ENCODE results near the gene GPR63.
A peak's percentile ranks its signal among the peaks of the same experiment; 100 is the strongest.

GPR63 gene

GRCh38 chr6:96856856-96857255 is 19.6 kb upstream of the GPR63 start:
- Histone ChIP-seq H3K4me3 (ENCODE audit: low read depth in 1 of 2, low read length in 2 of 2) (no peak overlapping the region), H3K27ac (ENCODE audit: low read depth, low read length) (no peak overlapping the region), H3K36me3 (ENCODE audit: insufficient read depth, low read length) (no peaks in the 10 kb centered on the region), H3K27me3 (ENCODE audit: control insufficient read depth in 1 of 2, insufficient read depth in 2 of 2, low read length in 2 of 2) (no peaks in the 10 kb centered on the region), H3K9me3 (ENCODE audit: low read length) (no peaks in the 10 kb centered on the region), H3K4me1 (ENCODE audit: insufficient read depth, low read length) (no peaks in the 10 kb centered on the region), H3K9ac (ENCODE audit: low read length) (no peak overlapping the region)

- no peaks in the 10 kb centered on the region for H3K4me1 ChIP-seq (ENCODE audit: insufficient read depth, low read length)
- no peak overlapping the region for H3K9ac ChIP-seq (ENCODE audit: low read length)
- H3K9me3 ChIP-seq (ENCODE audit: low read length), result no peaks in the 10 kb centered on the region
- H3K27me3 ChIP-seq (ENCODE audit: control insufficient read depth in 1 of 2, insufficient read depth in 2 of 2, low read length in 2 of 2), result no peaks in the 10 kb centered on the region
- no peak overlapping the region for H3K27ac ChIP-seq (ENCODE audit: low read depth, low read length)
- H3K36me3 ChIP-seq (ENCODE audit: insufficient read depth, low read length), result no peaks in the 10 kb centered on the region
- H3K4me3 ChIP-seq (ENCODE audit: low read depth in 1 of 2, low read length in 2 of 2), result no peak overlapping the region
Observed at GRCh38 chr6:96853083-96853482, 15.8 kb upstream of the GPR63 start.

- Histone ChIP-seq H3K9ac (ENCODE audit: low read length) (no peak overlapping the region), H3K27me3 (ENCODE audit: control insufficient read depth in 1 of 2, insufficient read depth in 2 of 2, low read length in 2 of 2) (no peaks in the 10 kb centered on the region), H3K36me3 (ENCODE audit: insufficient read depth, low read length) (no peaks in the 10 kb centered on the region), H3K9me3 (ENCODE audit: low read length) (peaks cover under 1% of the 10 kb centered on the region), H3K4me3 (ENCODE audit: low read depth in 1 of 2, low read length in 2 of 2) (no peak overlapping the region), H3K4me1 (ENCODE audit: insufficient read depth, low read length) (no peaks in the 10 kb centered on the region), H3K27ac (ENCODE audit: low read depth, low read length) (no peak overlapping the region)
Observed at GRCh38 chr6:96852605-96853004, 15.3 kb upstream of the GPR63 start.

GRCh38 chr6:96851858-96852257 is 14.6 kb upstream of the GPR63 start:
- Histone ChIP-seq H3K4me3 (ENCODE audit: low read depth in 1 of 2, low read length in 2 of 2) (no peak overlapping the region), H3K9ac (ENCODE audit: low read length) (no peak overlapping the region), H3K9me3 (ENCODE audit: low read length) (peaks cover 8% of the 10 kb centered on the region), H3K36me3 (ENCODE audit: insufficient read depth, low read length) (no peaks in the 10 kb centered on the region), H3K27me3 (ENCODE audit: control insufficient read depth in 1 of 2, insufficient read depth in 2 of 2, low read length in 2 of 2) (no peaks in the 10 kb centered on the region), H3K4me1 (ENCODE audit: insufficient read depth, low read length) (no peaks in the 10 kb centered on the region), H3K27ac (ENCODE audit: low read depth, low read length) (no peak overlapping the region)

GRCh38 chr6:96849615-96850014 is 12.3 kb upstream of the GPR63 start:
- Histone ChIP-seq H3K4me3 (ENCODE audit: low read depth in 1 of 2, low read length in 2 of 2) (no peak overlapping the region), H3K4me1 (ENCODE audit: insufficient read depth, low read length) (no peaks in the 10 kb centered on the region), H3K27me3 (ENCODE audit: control insufficient read depth in 1 of 2, insufficient read depth in 2 of 2, low read length in 2 of 2) (no peaks in the 10 kb centered on the region), H3K9ac (ENCODE audit: low read length) (no peak overlapping the region), H3K36me3 (ENCODE audit: insufficient read depth, low read length) (no peaks in the 10 kb centered on the region), H3K27ac (ENCODE audit: low read depth, low read length) (no peak overlapping the region), H3K9me3 (ENCODE audit: low read length) (peaks cover 8% of the 10 kb centered on the region)

GRCh38 chr6:96844530-96844929 is 7.3 kb upstream of the GPR63 start:
- no peak overlapping the region for H3K9ac ChIP-seq (ENCODE audit: low read length)

GRCh38 chr6:96841345-96841744 is 4.1 kb upstream of the GPR63 start:
- no peaks in the 10 kb centered on the region for H3K36me3 ChIP-seq (ENCODE audit: insufficient read depth, low read length)
- H3K27me3 ChIP-seq (ENCODE audit: control insufficient read depth in 1 of 2, insufficient read depth in 2 of 2, low read length in 2 of 2), result no peaks in the 10 kb centered on the region
- no peaks in the 10 kb centered on the region for H3K9me3 ChIP-seq (ENCODE audit: low read length)
- no peak overlapping the region for H3K27ac ChIP-seq (ENCODE audit: low read depth, low read length)
- H3K9ac ChIP-seq (ENCODE audit: low read length), result no peak overlapping the region
- H3K4me1 ChIP-seq (ENCODE audit: insufficient read depth, low read length), result peaks cover 8% of the 10 kb centered on the region
- H3K4me3 ChIP-seq (ENCODE audit: low read depth in 1 of 2, low read length in 2 of 2), result no peak overlapping the region

More at GRCh38 chr6:96844530-96844929, 7.3 kb upstream of the GPR63 start:
- Histone ChIP-seq H3K27ac (ENCODE audit: low read depth, low read length) (no peak overlapping the region), H3K27me3 (ENCODE audit: control insufficient read depth in 1 of 2, insufficient read depth in 2 of 2, low read length in 2 of 2) (no peaks in the 10 kb centered on the region), H3K9me3 (ENCODE audit: low read length) (peaks cover 8% of the 10 kb centered on the region), H3K36me3 (ENCODE audit: insufficient read depth, low read length) (no peaks in the 10 kb centered on the region), H3K4me3 (ENCODE audit: low read depth in 1 of 2, low read length in 2 of 2) (no peak overlapping the region), H3K4me1 (ENCODE audit: insufficient read depth, low read length) (no peaks in the 10 kb centered on the region)

- no peaks in the 10 kb centered on the region for H3K9me3 ChIP-seq (ENCODE audit: low read length)
- H3K27me3 ChIP-seq (ENCODE audit: control insufficient read depth in 1 of 2, insufficient read depth in 2 of 2, low read length in 2 of 2), result no peaks in the 10 kb centered on the region
- H3K4me3 ChIP-seq (ENCODE audit: low read depth in 1 of 2, low read length in 2 of 2), result peak overlapping the region; percentile 70 to 72
- no peaks in the 10 kb centered on the region for H3K36me3 ChIP-seq (ENCODE audit: insufficient read depth, low read length)
- H3K27ac ChIP-seq (ENCODE audit: low read depth, low read length), result peak overlapping the region; percentile 59
- no peak overlapping the region for H3K9ac ChIP-seq (ENCODE audit: low read length)
- peaks cover 11% of the 10 kb centered on the region for H3K4me1 ChIP-seq (ENCODE audit: insufficient read depth, low read length)
Observed at GRCh38 chr6:96836631-96837080, 621 bp downstream of the GPR63 start.

- H3K9ac ChIP-seq (ENCODE audit: low read length), result no peak overlapping the region
- no peaks in the 10 kb centered on the region for H3K27me3 ChIP-seq (ENCODE audit: control insufficient read depth in 1 of 2, insufficient read depth in 2 of 2, low read length in 2 of 2)
- peaks cover 11% of the 10 kb centered on the region for H3K4me1 ChIP-seq (ENCODE audit: insufficient read depth, low read length)
- H3K27ac ChIP-seq (ENCODE audit: low read depth, low read length), result no peak overlapping the region
- H3K4me3 ChIP-seq (ENCODE audit: low read depth in 1 of 2, low read length in 2 of 2), result no peak overlapping the region
- no peaks in the 10 kb centered on the region for H3K9me3 ChIP-seq (ENCODE audit: low read length)
- no peaks in the 10 kb centered on the region for H3K36me3 ChIP-seq (ENCODE audit: insufficient read depth, low read length)
Observed at GRCh38 chr6:96834070-96834469, 3.2 kb downstream of the GPR63 start.

GRCh38 chr6:96832780-96833179 is 4.5 kb downstream of the GPR63 start:
- no peak overlapping the region for H3K9ac ChIP-seq (ENCODE audit: low read length)
- no peaks in the 10 kb centered on the region for H3K9me3 ChIP-seq (ENCODE audit: low read length)
- no peaks in the 10 kb centered on the region for H3K27me3 ChIP-seq (ENCODE audit: control insufficient read depth in 1 of 2, insufficient read depth in 2 of 2, low read length in 2 of 2)
- no peaks in the 10 kb centered on the region for H3K36me3 ChIP-seq (ENCODE audit: insufficient read depth, low read length)
- H3K27ac ChIP-seq (ENCODE audit: low read depth, low read length), result no peak overlapping the region
- H3K4me3 ChIP-seq (ENCODE audit: low read depth in 1 of 2, low read length in 2 of 2), result no peak overlapping the region
- H3K4me1 ChIP-seq (ENCODE audit: insufficient read depth, low read length), result peaks cover 7% of the 10 kb centered on the region

- Histone ChIP-seq H3K9me3 (ENCODE audit: low read length) (no peaks in the 10 kb centered on the region), H3K27ac (ENCODE audit: low read depth, low read length) (no peak overlapping the region), H3K27me3 (ENCODE audit: control insufficient read depth in 1 of 2, insufficient read depth in 2 of 2, low read length in 2 of 2) (no peaks in the 10 kb centered on the region), H3K36me3 (ENCODE audit: insufficient read depth, low read length) (no peaks in the 10 kb centered on the region), H3K4me3 (ENCODE audit: low read depth in 1 of 2, low read length in 2 of 2) (no peak overlapping the region), H3K9ac (ENCODE audit: low read length) (no peak overlapping the region), H3K4me1 (ENCODE audit: insufficient read depth, low read length) (no peaks in the 10 kb centered on the region)
Observed at GRCh38 chr6:96826865-96827264, 10.4 kb downstream of the GPR63 start.

- Histone ChIP-seq H3K4me3 (ENCODE audit: low read depth in 1 of 2, low read length in 2 of 2) (no peak overlapping the region), H3K9ac (ENCODE audit: low read length) (no peak overlapping the region), H3K9me3 (ENCODE audit: low read length) (no peaks in the 10 kb centered on the region), H3K27ac (ENCODE audit: low read depth, low read length) (no peak overlapping the region), H3K27me3 (ENCODE audit: control insufficient read depth in 1 of 2, insufficient read depth in 2 of 2, low read length in 2 of 2) (no peaks in the 10 kb centered on the region), H3K36me3 (ENCODE audit: insufficient read depth, low read length) (no peaks in the 10 kb centered on the region), H3K4me1 (ENCODE audit: insufficient read depth, low read length) (no peaks in the 10 kb centered on the region)
Observed at GRCh38 chr6:96823743-96824142, 13.5 kb downstream of the GPR63 start.
